Umbilical cord (tissue), 2 donors: ENCODE results near the gene CLCF1. TPM values are rescaled to one million over a fixed set of nuclear protein-coding genes. Genes with fewer than 3 reads are reported as not detected.
A peak's percentile ranks its signal among the peaks of the same experiment; 100 is the strongest.
"Not testable (repeated sequence)": the region's sequence is repeated elsewhere in the genome, so short reads cannot be mapped to it uniquely, and the experiment has no call there.

ENCODE experiments used
- DNase-seq: peaks from one replicate; pipeline ENCODE4 v3.0.0-alpha.2; 2015; ENCODE audit warnings: low spot score
- total RNA-seq: library from RNA; depleted of rRNA; stranded (reverse); fragments of >200 nt; gene quantifications from one replicate; pipeline ENCODE4 v1.2.3, GENCODE V29; 2014; ENCODE audit warnings: low replicate concordance; ENCODE audit not compliant: insufficient read depth

CLCF1 gene
- total RNA-seq, 1 donor from 2014 or later, result 11.1 TPM

DNA sequence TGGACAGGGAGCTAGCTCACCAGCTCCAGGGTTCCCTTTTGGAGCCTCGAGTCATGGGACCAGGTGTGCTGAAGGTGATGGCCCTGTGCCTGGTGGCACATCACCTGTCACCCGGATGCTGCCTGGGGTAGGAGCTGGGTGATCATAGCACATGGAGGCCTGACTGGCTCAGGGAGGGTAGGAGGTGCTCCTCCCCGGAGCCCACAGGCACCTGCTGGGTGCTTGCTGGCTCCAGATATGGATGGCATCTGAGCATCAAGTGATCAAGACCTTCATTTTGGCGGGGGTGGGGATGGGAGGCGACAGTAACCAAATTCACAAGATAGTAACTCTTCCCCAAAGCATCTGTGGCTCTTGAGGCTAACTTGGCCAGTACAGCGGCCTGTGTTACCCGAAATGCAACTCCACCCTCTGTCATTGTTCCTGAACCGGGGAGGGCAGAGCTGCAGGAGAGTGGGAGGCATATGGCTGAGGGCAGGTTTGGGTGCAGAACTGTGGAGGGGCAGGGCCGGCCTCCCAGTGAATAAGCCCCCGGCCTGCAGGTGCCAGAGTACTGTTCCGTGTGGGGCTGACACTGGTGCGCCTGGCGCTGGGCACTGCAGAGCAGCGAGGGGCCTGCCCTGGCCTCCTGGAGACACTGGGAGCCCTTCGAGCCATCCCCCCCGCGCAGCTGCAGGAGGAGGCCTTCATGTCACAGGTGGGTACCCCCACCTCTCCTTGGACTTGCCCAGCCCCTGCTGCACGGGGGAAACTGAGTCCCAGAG, 35.2 kb upstream of the CLCF1 start:
- DNase-seq, result no peak

DNA sequence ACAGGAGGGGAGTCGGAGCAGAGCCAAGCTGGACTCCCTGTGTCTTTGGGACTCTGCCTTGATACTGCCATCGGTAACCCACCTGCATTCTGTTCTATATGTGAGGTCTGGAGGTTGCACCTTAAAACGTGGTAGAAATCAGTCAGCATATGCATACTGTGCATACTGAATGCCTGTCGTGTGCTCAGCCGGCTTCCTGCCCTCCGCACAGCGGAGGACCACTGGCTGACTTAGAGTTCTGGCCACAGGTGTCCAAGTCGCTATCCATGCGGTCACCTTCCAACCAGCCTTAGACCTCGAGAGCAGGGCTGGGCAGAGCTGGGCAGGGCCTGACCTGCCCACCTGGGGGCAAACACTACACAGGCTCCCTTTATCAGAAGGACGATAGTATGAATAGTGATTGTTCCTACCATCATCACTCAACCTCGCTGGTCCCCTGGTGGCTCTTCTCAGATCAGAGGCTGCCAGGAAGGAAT, 34.3 kb upstream of the CLCF1 start:
- DNase-seq, result no peak

DNA sequence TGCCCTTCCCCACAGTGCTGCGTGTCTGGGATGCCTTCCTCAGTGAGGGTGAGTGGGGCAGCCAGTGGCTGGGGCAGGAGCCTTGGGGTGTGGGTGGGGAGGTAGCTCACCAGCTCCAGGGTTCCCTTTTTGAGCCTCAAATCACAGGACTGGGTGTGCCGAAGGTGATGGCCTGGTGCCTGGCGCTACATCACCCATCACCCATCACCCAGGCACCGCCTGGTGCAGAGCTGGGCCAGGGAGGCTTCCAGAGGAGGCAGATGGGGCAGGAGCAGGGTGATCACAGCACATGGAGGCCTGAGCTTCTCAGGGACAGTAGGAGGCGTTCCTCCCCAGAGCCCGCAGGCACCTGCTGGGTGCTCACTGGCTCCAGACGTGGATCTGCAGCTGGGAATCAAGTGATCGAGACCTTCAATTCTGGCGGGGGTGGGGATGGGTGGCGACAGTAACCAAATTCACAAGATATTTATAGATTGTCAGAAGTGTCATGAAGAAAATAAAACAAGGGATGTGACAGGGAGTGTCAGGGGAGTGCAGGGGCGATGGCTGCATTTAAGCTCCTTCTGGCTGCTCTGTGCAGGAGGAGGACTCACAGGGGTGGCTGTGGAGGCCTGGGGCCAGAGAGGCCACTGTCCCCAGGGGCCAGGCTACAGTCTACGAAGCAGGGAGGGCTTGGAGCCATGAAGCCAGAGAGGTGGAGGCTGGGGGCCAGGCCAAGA, 33.7 kb upstream of the CLCF1 start:
- DNase-seq, result no peak

DNA sequence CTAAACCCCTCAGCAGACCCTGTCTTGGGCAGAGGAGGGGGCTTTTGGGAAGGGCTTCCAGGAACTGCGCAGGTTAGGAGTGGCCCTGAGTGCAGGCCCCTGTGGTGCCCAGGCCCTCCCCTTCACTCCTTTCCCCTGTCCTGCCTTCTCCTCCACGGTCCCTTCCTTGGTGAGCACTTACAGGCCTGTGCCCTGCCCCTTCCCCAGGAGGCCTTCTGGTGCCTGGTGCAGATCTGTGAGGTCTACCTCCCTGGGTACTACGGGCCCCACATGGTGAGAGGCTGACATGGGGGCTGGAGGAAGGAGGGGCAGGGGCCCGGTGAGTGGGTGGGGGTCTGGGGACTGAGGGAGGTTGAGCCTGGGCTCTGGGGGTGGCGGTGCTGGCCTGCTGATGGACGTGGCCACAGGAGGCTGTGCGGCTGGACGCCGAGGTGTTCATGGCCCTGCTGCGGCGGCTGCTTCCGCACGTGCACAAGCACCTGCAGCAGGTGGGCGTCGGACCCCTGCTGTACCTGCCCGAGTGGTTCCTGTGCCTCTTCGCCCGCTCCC, 33.1 kb upstream of the CLCF1 start:
- DNase-seq, result no peak

DNA sequence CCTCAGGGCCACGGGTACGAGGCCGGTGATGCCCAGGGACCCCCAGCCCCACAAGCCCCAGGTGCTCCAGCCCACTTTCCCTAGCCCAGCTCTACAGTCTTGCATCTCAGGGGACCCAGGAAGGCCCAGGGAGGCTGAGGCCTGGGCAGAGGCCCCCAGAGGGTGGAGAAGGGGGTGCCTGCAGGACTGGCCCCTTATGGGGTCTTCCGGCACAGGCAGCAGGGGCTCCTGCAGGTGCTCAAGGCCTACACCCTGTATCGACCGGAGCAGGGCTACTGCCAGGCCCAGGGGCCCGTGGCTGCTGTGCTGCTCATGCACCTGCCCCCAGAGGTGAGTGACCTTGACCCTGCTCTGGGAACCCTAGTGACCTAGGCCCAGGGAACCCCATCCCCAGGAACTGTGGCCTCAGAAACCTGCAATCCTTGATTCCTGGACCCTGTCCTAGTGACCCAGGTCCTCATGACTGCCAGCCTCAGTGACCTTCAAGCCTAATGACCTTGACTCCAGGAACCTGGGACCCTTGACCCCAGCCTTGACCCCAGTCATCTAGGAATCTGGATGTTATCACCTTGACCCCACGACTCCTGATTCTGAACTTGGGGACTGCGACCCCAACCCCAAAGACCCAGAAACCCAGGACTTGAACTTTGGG, 32.4 kb upstream of the CLCF1 start:
- no peak for DNase-seq

DNA sequence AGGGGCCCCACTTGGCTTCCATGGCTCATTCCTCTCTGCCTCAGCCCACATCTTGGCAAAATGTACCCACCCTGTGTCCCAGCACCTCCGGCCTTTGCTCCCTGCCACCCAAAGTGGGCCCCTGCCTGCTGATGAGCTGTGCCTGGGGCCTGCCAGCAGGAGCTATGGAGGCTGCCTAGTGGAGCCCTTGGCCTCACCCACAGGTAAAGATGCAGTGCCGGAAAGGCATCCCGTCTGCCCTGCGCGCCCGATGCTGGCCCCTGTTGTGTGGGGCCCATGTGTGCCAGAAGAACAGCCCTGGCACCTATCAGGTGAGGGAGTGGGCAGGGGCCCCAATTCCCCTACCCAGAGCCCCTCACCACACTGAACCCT, 31.8 kb upstream of the CLCF1 start:
- no peak for DNase-seq

DNA sequence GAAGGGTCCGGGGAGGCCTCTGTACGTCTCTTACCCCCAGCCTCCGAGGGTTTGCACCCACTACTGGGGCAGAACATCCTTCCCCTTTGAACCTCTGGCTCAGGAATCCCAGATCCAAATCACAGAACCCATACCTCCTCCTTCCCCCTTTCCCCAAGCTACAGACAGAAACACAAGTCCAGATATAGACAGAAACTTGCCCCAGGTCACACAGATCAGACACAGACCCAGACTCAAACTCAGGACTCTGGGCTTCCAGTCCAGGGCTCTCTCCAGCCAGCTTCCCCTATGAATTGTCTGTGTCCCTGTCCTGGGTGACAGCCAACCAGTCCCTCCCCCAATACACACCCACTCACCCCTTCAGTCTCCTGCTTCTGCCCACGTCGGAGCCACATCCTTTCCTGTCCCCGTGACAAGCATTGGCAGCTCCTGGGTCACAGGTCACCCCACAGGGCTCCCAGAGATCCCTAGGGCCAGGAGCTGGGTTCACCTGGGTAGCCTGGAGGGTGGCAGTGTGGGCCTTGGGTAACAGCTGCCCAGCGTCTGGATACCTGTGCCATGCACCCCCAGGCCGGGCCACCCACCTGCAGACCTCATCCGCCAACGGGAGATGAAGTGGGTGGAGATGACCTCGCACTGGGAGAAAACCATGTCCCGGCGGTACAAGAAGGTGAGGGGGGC, 31.3 kb upstream of the CLCF1 start:
- DNase-seq, result no peak

DNA sequence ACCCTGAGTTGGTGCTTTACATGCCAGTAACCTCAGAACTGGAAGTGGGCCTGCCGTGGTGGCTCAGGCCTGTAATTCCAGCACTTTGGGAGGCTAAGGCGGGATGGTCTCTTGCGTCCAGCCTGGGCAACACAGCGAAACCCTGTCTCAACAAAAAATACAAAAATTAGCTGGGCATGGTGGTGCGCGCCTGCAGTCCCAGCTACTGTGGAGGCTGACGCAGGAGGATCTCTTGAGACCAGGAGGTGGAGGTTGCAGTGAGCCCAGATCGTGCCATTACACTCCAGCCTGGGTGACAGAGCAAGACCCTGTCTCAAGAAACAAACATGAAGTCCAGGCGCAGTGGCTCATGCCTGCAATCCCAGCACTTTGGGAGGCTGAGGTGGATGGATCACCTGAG, 29.7 kb upstream of the CLCF1 start:
- not testable (repeated sequence) for DNase-seq

DNA sequence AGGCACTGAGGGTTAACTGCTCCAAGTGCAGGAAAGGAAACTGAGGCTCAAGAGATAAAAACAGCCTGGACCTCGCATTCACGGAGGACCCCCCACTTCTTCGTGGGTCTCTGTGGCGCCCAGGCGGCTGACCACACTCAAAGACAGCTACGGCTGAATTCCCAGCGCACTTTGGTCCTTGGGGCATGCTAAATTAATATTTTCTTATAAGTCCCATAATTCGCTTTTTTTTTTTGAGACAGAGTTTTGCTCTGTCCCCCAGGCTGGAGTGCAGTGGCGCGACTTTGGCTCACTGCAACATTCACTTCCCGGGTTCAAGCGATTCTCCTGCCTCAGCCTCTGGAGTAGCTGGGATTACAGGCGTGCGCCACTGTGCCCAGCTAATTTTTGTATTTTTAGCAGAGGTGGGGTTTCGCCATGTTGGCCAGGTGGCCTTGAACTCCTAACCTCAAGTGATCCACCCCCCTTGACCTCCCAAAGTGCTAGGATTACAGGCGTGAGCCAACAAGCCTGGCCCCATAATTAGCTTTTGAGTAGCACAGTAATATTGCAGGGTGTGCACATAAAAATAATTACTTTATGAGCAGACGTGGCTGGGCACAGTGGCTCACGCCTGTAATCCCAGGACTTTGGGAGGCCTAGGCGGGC, 28.9 kb upstream of the CLCF1 start:
- not testable (repeated sequence) for DNase-seq

DNA sequence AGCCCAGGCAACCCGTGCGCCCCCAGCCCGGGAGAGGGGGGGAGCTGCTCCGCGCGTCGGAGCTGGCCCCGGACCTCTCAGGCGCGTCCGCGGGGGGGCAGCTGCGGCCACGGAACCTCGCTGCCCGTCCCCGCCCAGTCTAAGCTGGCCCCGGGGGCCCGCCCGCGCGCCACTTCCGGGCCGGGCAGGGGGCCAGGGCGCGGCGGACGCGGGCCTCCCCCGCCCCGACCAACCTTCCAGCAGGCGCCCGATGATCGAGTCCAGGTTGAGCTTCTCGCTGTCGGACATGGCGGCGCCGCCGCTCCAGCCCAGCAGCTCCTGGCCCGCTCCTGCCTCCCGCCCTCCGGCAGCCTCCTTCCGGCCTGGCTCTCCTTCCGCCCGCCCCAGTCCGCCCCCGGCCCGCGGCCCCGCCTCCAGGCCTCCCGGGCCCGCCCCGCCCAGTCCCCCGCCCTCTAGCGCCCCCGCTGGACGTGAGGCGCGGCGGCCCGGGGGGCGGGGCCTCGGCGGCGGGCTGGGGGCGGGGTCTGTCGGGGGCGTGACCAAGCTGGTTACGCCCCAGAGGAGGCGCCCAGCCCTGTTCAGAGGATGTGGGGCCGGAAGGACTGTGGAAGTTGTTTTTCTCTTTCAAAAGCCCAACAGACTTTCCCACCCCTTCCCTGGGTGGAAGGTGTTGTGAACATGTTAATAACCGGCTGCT, 28.2 kb upstream of the CLCF1 start, which contains the start of gene PPP1CA:
PPP1CA (minus strand) TSS at position 364 of the 697 bp plus-strand sequence; CDS start at position 288, 76 bp downstream.
- peak; percentile 93 for DNase-seq

DNA sequence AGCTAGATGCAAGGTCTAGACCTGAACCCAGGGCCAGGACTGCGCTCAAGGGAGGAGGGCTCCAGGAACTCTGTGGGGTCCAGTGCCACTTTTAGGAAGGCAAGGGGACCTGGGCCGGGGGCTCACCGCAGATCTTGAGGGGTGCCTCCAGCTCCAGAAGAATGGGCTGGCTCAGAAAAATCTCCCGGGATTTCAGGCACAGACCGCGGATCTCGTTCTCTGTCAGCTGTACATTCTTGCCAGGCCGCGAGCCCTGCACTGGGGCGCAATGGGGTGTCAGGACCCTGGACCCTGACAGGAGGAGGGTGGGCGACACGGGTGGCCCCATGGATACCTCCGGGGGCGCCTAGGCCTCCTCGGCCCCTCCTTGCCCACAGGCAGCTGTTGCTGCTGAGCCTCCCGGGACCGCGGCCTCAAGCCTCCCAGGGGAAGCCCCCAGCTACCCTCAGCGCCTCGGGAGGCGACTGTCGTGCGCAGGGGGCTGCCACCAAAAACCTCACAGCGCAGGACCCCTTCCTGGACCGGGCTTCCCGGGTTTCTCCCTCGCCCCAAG, 27.6 kb upstream of the CLCF1 start:
- no peak for DNase-seq

DNA sequence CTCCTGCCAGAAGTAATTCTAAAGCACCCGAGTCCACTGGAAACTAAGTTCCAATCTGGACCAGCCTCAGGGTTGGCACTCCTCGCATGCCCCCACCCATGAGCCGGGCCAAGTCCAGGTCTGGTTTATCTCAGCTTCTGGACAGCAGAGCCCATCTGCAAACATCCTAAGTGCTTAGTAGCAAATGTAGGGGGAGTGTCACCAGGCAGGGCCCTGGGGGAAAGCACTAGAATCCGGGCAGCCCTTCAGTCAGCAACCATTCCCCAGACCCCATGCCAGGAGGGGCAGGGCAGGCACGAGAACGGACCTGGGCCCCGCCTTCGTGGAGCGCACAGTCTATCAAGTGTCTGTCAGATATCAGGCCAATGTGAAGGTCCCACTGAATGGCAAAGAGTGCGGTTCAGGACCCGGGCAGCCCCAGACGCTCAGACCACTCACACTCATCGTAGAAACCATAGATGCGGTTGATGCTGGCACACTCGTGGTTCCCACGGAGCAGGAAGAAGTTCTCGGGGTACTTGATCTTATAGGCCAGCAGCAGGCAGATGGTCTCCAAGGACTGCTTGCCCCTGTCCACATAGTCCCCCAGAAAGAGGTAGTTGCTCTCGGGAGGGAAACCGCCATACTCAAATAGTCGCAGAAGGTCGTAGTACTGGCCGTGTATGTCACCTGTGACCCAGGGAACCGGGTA, 27.0 kb upstream of the CLCF1 start:
- peak; percentile 63 for DNase-seq

DNA sequence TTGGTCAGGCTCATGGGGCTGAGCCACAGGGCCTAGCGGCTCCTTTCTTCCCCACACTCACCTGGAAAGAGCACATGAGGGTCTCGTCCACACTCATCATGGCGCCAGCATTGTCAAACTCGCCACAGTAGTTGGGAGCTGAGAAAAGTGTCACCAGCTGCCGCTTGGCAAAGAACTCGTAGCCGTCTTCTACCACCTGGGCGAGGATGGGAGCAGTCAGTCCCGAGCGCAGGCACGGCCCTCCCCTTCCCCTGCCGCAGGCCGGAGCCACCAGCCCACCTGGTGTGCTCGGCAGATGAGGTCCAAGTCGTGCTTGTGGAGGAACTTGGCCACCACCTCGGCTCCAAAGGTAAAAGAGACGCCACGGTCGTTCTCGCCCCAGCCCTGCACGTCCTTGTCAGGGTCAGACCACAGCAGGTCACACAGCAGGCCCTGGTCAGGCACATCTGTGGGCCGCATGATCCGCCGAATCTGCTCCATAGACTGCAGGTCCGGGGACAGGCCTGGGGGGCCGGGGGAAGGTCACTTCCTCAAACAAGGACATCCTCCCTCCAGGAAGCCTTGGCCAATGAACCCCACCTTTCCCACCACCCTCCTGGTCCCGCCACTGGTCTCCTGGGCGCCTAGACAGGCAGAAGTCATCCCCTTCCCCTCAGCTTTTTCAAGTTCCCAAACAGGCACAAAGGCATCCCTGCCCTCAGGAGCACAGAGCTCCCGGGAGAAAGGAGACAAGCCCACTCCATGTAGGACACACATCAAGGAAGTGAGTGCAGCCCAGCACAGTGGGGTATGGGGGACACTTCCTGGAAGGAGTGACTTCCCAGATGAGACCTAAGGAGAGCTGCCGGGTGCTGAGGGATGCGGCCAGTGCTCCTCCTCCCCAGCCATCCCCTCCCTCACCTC, 25.5 kb upstream of the CLCF1 start:
- DNase-seq, result no peak

DNA sequence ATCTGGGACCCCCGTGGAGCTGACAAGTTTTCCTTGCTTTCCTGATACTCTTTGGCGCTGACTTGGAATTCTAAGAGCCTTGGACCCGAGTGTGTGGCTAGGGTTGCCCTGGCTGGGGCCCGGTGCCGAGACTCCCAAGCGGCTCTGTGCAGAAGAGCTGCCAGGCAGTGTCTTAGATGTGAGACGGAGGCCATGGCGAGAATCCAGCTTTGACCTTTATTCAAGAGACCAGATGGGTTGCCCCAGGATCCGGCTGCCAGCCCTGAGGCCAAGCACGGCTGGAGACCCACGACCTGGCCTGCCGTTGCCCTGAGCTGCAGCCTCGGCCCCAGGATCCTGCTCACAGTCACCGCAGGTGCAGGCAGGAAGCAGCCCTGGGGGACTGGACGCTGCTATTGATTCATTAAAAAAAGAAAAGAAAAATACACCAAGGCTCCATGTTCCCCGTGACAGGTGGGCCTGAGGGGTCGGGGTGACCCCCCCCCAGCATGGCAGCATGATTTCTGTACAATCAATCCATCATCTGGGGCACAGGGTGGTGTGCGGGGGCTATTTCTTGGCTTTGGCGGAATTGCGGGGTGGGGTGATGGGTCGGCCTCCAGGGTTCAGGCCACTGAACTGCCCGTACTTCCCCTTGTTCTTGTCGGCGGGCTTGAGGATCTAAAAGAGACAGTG, 24.7 kb upstream of the CLCF1 start:
- no peak for DNase-seq

DNA sequence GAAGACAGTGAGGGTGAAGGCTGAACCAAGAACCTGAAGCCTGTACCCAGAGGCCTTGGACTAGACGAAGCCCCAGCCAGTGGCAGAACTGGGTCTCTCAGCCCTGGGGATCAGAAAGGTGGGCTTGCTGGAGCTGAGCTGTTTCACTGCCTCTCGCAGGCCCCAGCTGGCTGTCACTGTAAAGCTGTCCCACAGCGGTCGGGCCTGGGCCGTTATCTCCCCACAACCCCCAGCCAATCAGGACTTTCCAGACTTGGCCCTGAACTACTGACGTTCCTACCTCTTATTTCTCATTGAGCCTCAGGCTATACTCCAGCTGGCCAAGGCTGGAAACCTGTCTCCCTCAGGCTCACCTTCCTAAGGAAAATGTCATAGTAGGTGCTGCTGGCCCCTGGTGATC, 24.1 kb upstream of the CLCF1 start:
- DNase-seq, result no peak

DNA sequence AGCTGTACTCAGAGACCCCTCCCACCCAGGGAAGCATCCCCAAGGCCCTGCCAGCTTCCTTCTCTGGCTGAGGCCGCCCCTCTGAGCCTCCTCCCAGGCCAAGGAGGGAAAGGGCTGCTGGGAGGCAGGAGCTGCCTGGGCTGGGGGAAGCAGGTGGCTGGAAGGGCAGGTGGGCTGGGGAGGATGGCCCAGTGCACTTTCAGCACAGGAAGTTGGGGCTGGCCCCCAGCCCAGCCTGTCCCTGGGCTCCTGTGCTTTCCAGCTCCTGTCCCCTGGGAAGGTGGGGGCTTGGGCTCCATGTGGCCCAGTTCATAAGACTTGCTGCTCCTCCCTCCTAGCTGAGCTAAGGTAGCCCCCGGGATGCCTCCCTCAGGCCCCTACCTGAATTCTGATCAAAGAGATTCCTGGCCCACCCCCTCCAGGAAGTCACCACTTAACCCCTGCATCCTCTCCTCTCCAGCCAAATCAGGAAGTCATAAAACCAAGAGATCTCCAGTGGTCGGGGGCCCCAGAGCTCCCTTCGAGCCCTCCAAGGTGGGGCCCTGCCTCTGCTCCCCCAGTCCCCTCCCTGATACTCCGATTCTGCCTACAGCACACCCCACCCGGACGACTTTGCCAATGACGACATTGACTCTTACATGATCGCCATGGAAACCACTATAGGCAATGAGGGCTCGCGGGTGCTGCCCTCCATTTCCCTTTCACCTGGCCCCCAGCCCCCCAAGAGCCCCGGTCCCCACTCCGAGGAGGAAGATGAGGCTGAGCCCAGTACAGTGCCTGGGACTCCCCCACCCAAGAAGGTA, 23.4 kb upstream of the CLCF1 start:
- DNase-seq, result no peak

DNA sequence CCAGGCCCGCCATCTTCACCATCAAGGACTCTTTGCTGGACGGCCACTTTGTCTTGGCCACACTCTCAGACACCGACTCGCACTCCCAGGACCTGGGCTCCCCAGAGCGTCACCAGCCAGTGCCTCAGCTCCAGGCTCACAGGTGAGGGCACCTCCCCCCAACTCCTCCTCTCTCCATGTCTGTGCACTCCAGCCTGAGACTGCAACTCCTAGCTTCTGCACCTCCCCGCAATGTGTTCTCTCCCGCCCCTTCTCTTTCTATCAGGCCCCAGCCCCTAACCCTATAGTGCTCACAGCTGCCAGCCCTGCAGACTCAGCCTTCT, 22.8 kb upstream of the CLCF1 start:
- no peak for DNase-seq
